Pancreas (tissue), 10 donors: ENCODE measurements around the gene EXOG. TPM values are rescaled to one million over a fixed set of nuclear protein-coding genes. Genes with fewer than 3 reads are reported as not detected.

ENCODE experiments used
- ATAC-seq, 4 donors: fragments of 200-7000 bp; cut with Tn5 transposase; one replicate each; pipeline versions ENCODE4 v1.8.0 to v1.9.1; 2020; ENCODE audit warnings: mild to moderate bottlenecking in 4 of 4, moderate library complexity in 4 of 4
- DNase-seq, 6 donors: peaks; one replicate each; pipeline ENCODE4 v3.0.0-alpha.2; 2020
- FAIRE-seq: peaks from 2 replicates; lab custom pipeline; 2012; peaks lifted over from hg19 to GRCh38; lab: Jason Lieb, UNC
- H3K27ac ChIP-seq, 4 donors: fragments of 200-600 bp; sonication (generic); 1 replicate in 3 of 4; 2 replicates in 1 of 4; pipeline versions ENCODE4 v1.5.0 to v1.8.0; 2020
- H3K27me3 ChIP-seq, 4 donors: fragments of 200-600 bp; one replicate each; pipeline ENCODE4 v1.8.0; 2021
- H3K36me3 ChIP-seq, 3 donors: fragments of 200-600 bp; sonication (generic) in 1 of 3; one replicate each; pipeline versions ENCODE4 v1.5.0 to v1.8.0; 2020 to 2021
- H3K4me1 ChIP-seq, 3 donors: fragments of 200-600 bp; one replicate each; pipeline ENCODE4 v1.8.0; 2021
- H3K4me3 ChIP-seq, 4 donors: fragments of 200-600 bp; sonication (generic) in 2 of 4; one replicate each; pipeline versions ENCODE4 v1.5.0 to v1.8.0; 2020 to 2021
- H3K9me3 ChIP-seq, 4 donors: fragments of 200-600 bp; one replicate each; pipeline ENCODE4 v1.8.0; 2021
- CTCF ChIP-seq, 4 donors: fragments of 200-600 bp; sonication (generic) in 3 of 4; IDR thresholded peaks; one replicate each; pipeline versions ENCODE4 v1.5.0 to v1.8.0; 2021; ENCODE audit warnings: antibody characterized with exemption in 4 of 4
- WGBS, 2 donors: extraction: QIAGEN DNeasy Blood & Tissue Kit; methylation state at CpG; one replicate each; pipeline ENCODE4 v1.1.7; 2013; 5-methylcytosine and 5-hydroxymethylcytosine counted together
- intact Hi-C, 3 donors: fragments of 100-400 bp; cut with DNase I; formaldehyde crosslinking; loops; one replicate each; pipeline versions ENCODE4 v1.11.1 to v1.14.2; 2022
- polyA plus RNA-seq, 2 donors: library from polyadenylated mRNA; stranded (reverse); fragments of 200-250 nt; gene quantifications; one replicate each; pipeline ENCODE4 v1.2.3, GENCODE V29; 2013
- total RNA-seq, 6 donors: library from RNA; stranded (reverse); fragmentation: NEBNext Ultra II Directional in 4 of 6; extraction: Animal tissue kit (Norgen Biotek cat#: 25700) in 4 of 6; gene quantifications; one replicate each; pipeline versions ENCODE4 v1.2.1 to v1.2.4, GENCODE V29; 2021 to 2023
- donor health status: healthy with polysubstance abuse.
- donor health status: DM: no; HTN: no; CAD: no; lungs with moderate emphysema.
- donor health status: DM: no; HTN: no; CAD: no.
- donor health status: control.
- donor health status: control.
- donor health status: Bipolar disorder and iron deficiency.
- donor health status: DM: yes; HTN: yes; CAD: no.
- donor health status: DM: no; HTN: no; CAD: no.
- donor health status: DM: no; HTN: no; CAD: no.
- donor health status: DM: yes; HTN: yes; CAD: no.

The EXOG gene
- total and polyA plus RNA-seq, 8 donors = 3.7 to 10.3 (median 4.6) TPM

DNA sequence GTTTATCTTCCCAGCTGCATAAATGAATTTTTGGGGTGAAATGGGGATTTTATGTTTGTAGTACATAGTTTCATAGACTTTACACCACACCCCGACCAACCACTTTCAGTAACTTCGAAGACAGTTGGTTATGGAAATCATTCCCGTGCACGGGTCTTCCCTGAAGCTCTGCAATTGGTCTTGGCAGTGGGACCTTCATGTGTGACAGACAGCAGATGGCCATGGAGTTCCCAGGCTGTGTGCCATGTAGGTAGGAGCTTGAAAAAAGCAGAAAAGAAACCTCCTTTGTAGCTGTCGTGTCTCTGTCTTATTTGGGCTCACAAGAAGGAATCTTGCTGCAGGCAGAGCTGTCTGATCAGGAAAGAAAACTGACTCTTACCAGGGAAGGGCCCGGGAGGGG lies 25.9 kb downstream of the EXOG start:
- intact Hi-C loops = loop anchor here in 2 of 3 donors (5.0 to 10.0 kb wide), 4 partner anchors 120 to 473 kb away; no protein-coding TSS in a partner anchor
- no peak for FAIRE-seq
- no peak overlapping the region for H3K4me3 ChIP-seq
- 87 to 92% methylated on average over 6 of the region's 6 CpGs for WGBS, 2 donors
- no peak for TF ChIP-seq CTCF (IDR thresholded peaks at IDR 0.05)
- H3K9me3 ChIP-seq = no peaks in the 10 kb centered on the region
- H3K4me1 ChIP-seq = no peaks in the 10 kb centered on the region
- DNase-seq = no peak
- peaks cover 0 to 16% (median 0%) of the 10 kb centered on the region in 3 donors for H3K36me3 ChIP-seq
- ATAC-seq = no peak
- no peak overlapping the region for H3K27ac ChIP-seq
- no peaks in the 10 kb centered on the region for H3K27me3 ChIP-seq

DNA sequence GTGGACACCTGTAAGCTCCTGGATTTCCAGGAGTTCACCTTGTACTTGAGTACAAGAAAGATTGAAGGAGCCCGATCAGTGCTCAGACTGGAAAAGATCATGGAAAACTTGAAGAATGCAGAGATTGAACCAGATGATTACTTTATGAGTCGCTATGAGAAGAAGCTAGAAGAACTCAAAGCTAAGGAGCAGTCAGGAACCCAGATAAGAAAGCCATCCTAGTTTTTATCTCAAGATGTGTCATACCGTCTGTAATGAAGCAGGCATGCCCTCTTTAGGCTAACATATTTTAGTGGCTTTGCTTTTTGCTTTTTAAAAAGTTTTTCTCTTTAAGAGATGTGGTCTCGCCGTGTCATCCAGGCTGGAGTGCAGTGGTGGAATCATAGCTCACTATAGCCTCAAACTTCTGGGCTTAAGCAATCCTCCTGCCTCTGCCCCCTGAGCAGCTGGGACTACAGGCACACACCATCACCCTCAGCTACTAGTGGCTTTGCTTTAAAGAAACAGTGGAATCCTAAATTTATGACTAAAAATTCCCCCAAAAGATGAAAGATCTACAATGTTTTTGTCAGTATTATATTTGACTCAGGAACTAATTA lies 28.1 kb downstream of the EXOG start:
- TF ChIP-seq CTCF (IDR thresholded peaks at IDR 0.05) = no peak
- no peaks in the 10 kb centered on the region for H3K4me1 ChIP-seq
- ATAC-seq (no peak), FAIRE-seq (no peak), DNase-seq (no peak)
- 92 to 97% methylated on average over 5 of the region's 5 CpGs for WGBS, 2 donors
- no peaks in the 10 kb centered on the region for H3K9me3 ChIP-seq
- no peak overlapping the region for H3K27ac ChIP-seq
- H3K36me3 ChIP-seq = peaks cover 0 to 16% (median 0%) of the 10 kb centered on the region in 3 donors
- intact Hi-C loops = loop anchor here in 2 of 3 donors (5.0 to 10.0 kb wide), 4 partner anchors 118 to 471 kb away; no protein-coding TSS in a partner anchor
- no peak overlapping the region for H3K4me3 ChIP-seq
- no peaks in the 10 kb centered on the region for H3K27me3 ChIP-seq

GRCh38 chr3:38526792-38527191 lies 30.7 kb downstream of the EXOG start:
- DNase-seq (peak in 1 of 6 donors; percentile 69), FAIRE-seq (no peak), ATAC-seq (no peak)
- intact Hi-C loops = loop anchor here in 2 of 3 donors (10.0 kb wide), 3 partner anchors 128 to 468 kb away; no protein-coding TSS in a partner anchor
- no peaks in the 10 kb centered on the region for H3K9me3 ChIP-seq
- H3K27me3 ChIP-seq = no peaks in the 10 kb centered on the region
- H3K4me3 ChIP-seq = no peak overlapping the region
- 94 to 96% methylated on average over 14 of the region's 14 CpGs for WGBS, 2 donors
- no peak for TF ChIP-seq CTCF (IDR thresholded peaks at IDR 0.05)
- no peak overlapping the region for H3K27ac ChIP-seq
- H3K36me3 ChIP-seq = peaks cover 0 to 16% (median 0%) of the 10 kb centered on the region in 3 donors
- H3K4me1 ChIP-seq = no peaks in the 10 kb centered on the region

GRCh38 chr3:38528457-38528856 lies 32.3 kb downstream of the EXOG start:
- no peak for FAIRE-seq
- DNase-seq = no peak
- 100% methylated on average over 1 of the region's 1 CpG for WGBS, 2 donors
- Histone ChIP-seq H3K27me3 (no peaks in the 10 kb centered on the region), H3K4me3 (no peak overlapping the region), H3K9me3 (no peaks in the 10 kb centered on the region), H3K36me3 (peaks cover 0 to 8% (median 0%) of the 10 kb centered on the region in 3 donors), H3K27ac (no peak overlapping the region), H3K4me1 (no peaks in the 10 kb centered on the region)
- no peak for TF ChIP-seq CTCF (IDR thresholded peaks at IDR 0.05)
- intact Hi-C loops = loop anchor here in 2 of 3 donors (10.0 kb wide), 3 partner anchors 126 to 466 kb away; no protein-coding TSS in a partner anchor
- no peak for ATAC-seq

DNA sequence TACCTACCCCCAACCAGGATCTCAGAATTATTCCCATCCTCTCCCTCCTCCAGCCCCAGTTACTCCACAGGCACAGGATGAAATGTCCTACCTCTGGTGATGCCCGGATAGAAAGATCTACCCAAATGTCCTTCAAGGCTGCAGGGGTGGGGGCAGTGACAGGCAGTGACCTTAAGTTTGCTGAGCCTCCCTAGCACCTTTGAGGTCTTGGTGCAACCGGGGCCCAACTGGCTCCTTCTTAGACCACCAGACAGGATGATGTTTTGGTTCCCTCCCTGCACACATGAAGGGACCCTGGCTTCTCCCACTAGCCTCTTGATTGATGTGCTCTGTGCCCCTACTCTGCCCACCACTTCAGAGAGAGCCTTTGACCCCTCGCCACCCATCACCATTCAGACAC lies 36.4 kb downstream of the EXOG start:
- H3K4me3 ChIP-seq = no peak overlapping the region
- intact Hi-C loops = no loop called here
- H3K36me3 ChIP-seq = no peaks in the 10 kb centered on the region
- no peak overlapping the region for H3K27ac ChIP-seq
- no peaks in the 10 kb centered on the region for H3K27me3 ChIP-seq
- no peaks in the 10 kb centered on the region for H3K9me3 ChIP-seq
- no peak for DNase-seq
- no peak for ATAC-seq
- no peak for TF ChIP-seq CTCF (IDR thresholded peaks at IDR 0.05)
- FAIRE-seq = no peak
- H3K4me1 ChIP-seq = no peaks in the 10 kb centered on the region
- 62 to 65% methylated on average over 3 of the region's 3 CpGs for WGBS, 2 donors
